Loucy (cell line): Measurements from ENCODE around the gene SGK1.
A peak's percentile ranks its signal among the peaks of the same experiment; 100 is the strongest.
"Not testable (repeated sequence)": the region's sequence is repeated elsewhere in the genome, so short reads cannot be mapped to it uniquely, and the experiment has no call there.

Source experiments
- H2AFZ ChIP-seq: fragments of 200-600 bp; sonication (generic); 2 replicates; pipeline ENCODE4 v1.6.0; 2016; ENCODE audit warnings: antibody characterized with exemption, mild to moderate bottlenecking, low read length, moderate library complexity
- H3F3A ChIP-seq: fragments of 200-600 bp; 2 replicates; pipeline ENCODE4 v1.6.0; 2016; ENCODE audit warnings: antibody characterized with exemption, low read depth, mild to moderate bottlenecking
- H3K27me3 ChIP-seq: fragments of 200-600 bp; sonication (generic); 2 replicates; pipeline ENCODE4 v1.6.1; 2014; ENCODE audit warnings: low read length, mild to moderate bottlenecking; ENCODE audit not compliant: insufficient read depth, poor library complexity, severe bottlenecking
- H3K36me3 ChIP-seq: fragments of 200-600 bp; sonication (generic); 2 replicates; pipeline ENCODE4 v1.6.1; 2016; ENCODE audit warnings: low read length; ENCODE audit not compliant: insufficient read depth
- H3K4me1 ChIP-seq: fragments of 200-600 bp; sonication (generic); 2 replicates; pipeline ENCODE4 v1.5.1; 2014; ENCODE audit warnings: low read length, mild to moderate bottlenecking; ENCODE audit not compliant: insufficient read depth, poor library complexity, severe bottlenecking
- H3K4me2 ChIP-seq: fragments of 200-600 bp; sonication (generic); 2 replicates; pipeline ENCODE4 v1.6.0; 2014; ENCODE audit warnings: antibody characterized with exemption, low read length, low read depth, mild to moderate bottlenecking; ENCODE audit not compliant: poor library complexity, severe bottlenecking
- H3K4me3 ChIP-seq: fragments of 200-600 bp; sonication (generic); 2 replicates; pipeline ENCODE4 v1.5.1; 2014; ENCODE audit warnings: low read length, mild to moderate bottlenecking, mixed read lengths; ENCODE audit not compliant: poor library complexity, severe bottlenecking
- H3K79me2 ChIP-seq: fragments of 200-600 bp; sonication (generic); 2 replicates; pipeline ENCODE4 v1.6.1; 2014; ENCODE audit warnings: low read length; ENCODE audit not compliant: insufficient read depth
- H3K9ac ChIP-seq: fragments of 200-600 bp; sonication (generic); 2 replicates; pipeline ENCODE4 v1.6.0; 2014; ENCODE audit warnings: mild to moderate bottlenecking, low read depth, low read length, moderate library complexity; ENCODE audit not compliant: poor library complexity, severe bottlenecking
- H3K9me2 ChIP-seq: fragments of 200-600 bp; sonication (generic); replicated peaks from 2 replicates; pipeline ENCODE4 v1.6.1; 2016; ENCODE audit warnings: low read depth, low read length, mixed read lengths
- H3K9me3 ChIP-seq: fragments of 200-600 bp; sonication (generic); 2 replicates; pipeline ENCODE4 v1.6.1; 2014; ENCODE audit warnings: mild to moderate bottlenecking, antibody characterized with exemption, low read length, low read depth; ENCODE audit not compliant: insufficient read depth
- H4K20me1 ChIP-seq: fragments of 200-600 bp; sonication (generic); 2 replicates; pipeline ENCODE4 v1.6.0; 2014; ENCODE audit warnings: antibody characterized with exemption, low read length, mild to moderate bottlenecking; ENCODE audit not compliant: insufficient read depth, poor library complexity, severe bottlenecking
- CTCF ChIP-seq: fragments of 200-600 bp; sonication (generic); conservative IDR thresholded peaks from 2 replicates; pipeline ENCODE4 v1.5.1; 2014; ENCODE audit warnings: mild to moderate bottlenecking, antibody characterized with exemption, low read length
- EZH2phosphoT487 ChIP-seq: fragments of 200-600 bp; IDR thresholded peaks from 2 replicates; pipeline ENCODE4 v1.6.1; 2018; ENCODE audit warnings: antibody characterized with exemption, mild to moderate bottlenecking, moderate library complexity, borderline replicate concordance

SGK1 gene

GRCh38 chr6:134282816-134283215 is 35.1 kb downstream of the SGK1 start:
- TF ChIP-seq EZH2phosphoT487 = no peak
- peak; percentile 43 for TF ChIP-seq CTCF
- peaks cover 3% of the 10 kb centered on the region for H3K4me1 ChIP-seq

GRCh38 chr6:134281388-134281787 is 36.5 kb downstream of the SGK1 start:
- H3K79me2 ChIP-seq = no peaks in the 10 kb centered on the region
- no peaks in the 10 kb centered on the region for H3K9me3 ChIP-seq
- TF ChIP-seq EZH2phosphoT487 = no peak
- TF ChIP-seq CTCF = no peak
- H4K20me1 ChIP-seq = no peaks in the 10 kb centered on the region
- H3K27me3 ChIP-seq = no peaks in the 10 kb centered on the region
- peaks cover 4% of the 10 kb centered on the region for H3K4me1 ChIP-seq
- H3K4me2 ChIP-seq = no peak overlapping the region
- no peaks in the 10 kb centered on the region for H3K9me2 ChIP-seq
- H3F3A ChIP-seq = no peaks in the 10 kb centered on the region
- no peaks in the 10 kb centered on the region for H3K36me3 ChIP-seq
- no peak overlapping the region for H3K9ac ChIP-seq
- no peak overlapping the region for H3K4me3 ChIP-seq
- no peak overlapping the region for H2AFZ ChIP-seq

More at GRCh38 chr6:134282816-134283215, 35.1 kb downstream of the SGK1 start:
- no peaks in the 10 kb centered on the region for H3F3A ChIP-seq
- H2AFZ ChIP-seq = no peak overlapping the region
- H3K4me2 ChIP-seq = no peak overlapping the region
- H3K9me3 ChIP-seq = no peaks in the 10 kb centered on the region
- H4K20me1 ChIP-seq = no peaks in the 10 kb centered on the region
- H3K4me3 ChIP-seq = no peak overlapping the region
- H3K27me3 ChIP-seq = no peaks in the 10 kb centered on the region
- H3K9me2 ChIP-seq = no peaks in the 10 kb centered on the region
- no peaks in the 10 kb centered on the region for H3K36me3 ChIP-seq
- H3K9ac ChIP-seq = no peak overlapping the region
- H3K79me2 ChIP-seq = no peaks in the 10 kb centered on the region

- H3K79me2 ChIP-seq = no peaks in the 10 kb centered on the region
- H3F3A ChIP-seq = no peaks in the 10 kb centered on the region
- TF ChIP-seq EZH2phosphoT487 = no peak
- no peak for TF ChIP-seq CTCF
- no peaks in the 10 kb centered on the region for H3K9me3 ChIP-seq
- H3K4me1 ChIP-seq = peaks cover 4% of the 10 kb centered on the region
- no peaks in the 10 kb centered on the region for H4K20me1 ChIP-seq
- H2AFZ ChIP-seq = no peak overlapping the region
- no peaks in the 10 kb centered on the region for H3K36me3 ChIP-seq
- H3K9ac ChIP-seq = no peak overlapping the region
- no peak overlapping the region for H3K4me3 ChIP-seq
- H3K4me2 ChIP-seq = no peak overlapping the region
- no peaks in the 10 kb centered on the region for H3K9me2 ChIP-seq
- H3K27me3 ChIP-seq = no peaks in the 10 kb centered on the region
These were observed 39.9 kb downstream of the SGK1 start for GRCh38 chr6:134278000-134278399.

- H2AFZ ChIP-seq, H3K9me3 ChIP-seq, H3K36me3 ChIP-seq, H3K79me2 ChIP-seq, H3K4me3 ChIP-seq, H3F3A ChIP-seq, H3K9ac ChIP-seq, H3K4me1 ChIP-seq, H3K4me2 ChIP-seq, H3K27me3 ChIP-seq, H3K9me2 ChIP-seq, H4K20me1 ChIP-seq: not testable (repeated sequence)
These were observed 41.0 kb downstream of the SGK1 start for GRCh38 chr6:134276891-134277377.
